Liver (tissue), 9 donors: Measurements from ENCODE around the gene PLEKHN1. TPM values are rescaled to one million over a fixed set of nuclear protein-coding genes. Genes with fewer than 3 reads are reported as not detected.

Experiments used
- DNase-seq: peaks from one replicate; pipeline ENCODE4 v3.0.0-alpha.2; 2017; ENCODE audit warnings: low spot score
- H3K27ac ChIP-seq, 2 donors: one replicate each; pipeline ENCODE4 v1.7.0; 2013; ENCODE audit warnings: inconsistent platforms in 2 of 2, low read length in 2 of 2, control low read depth in 1 of 2, low read depth in 1 of 2, mild to moderate bottlenecking in 1 of 2
- H3K27me3 ChIP-seq, 4 donors: one replicate each; pipeline versions ENCODE4 v1.6.1 to v1.7.0; 2013; ENCODE audit warnings: low read length in 3 of 4, inconsistent platforms in 1 of 4, mild to moderate bottlenecking in 1 of 4, moderate library complexity in 1 of 4; ENCODE audit not compliant: control insufficient read depth in 4 of 4, insufficient read depth in 4 of 4
- H3K36me3 ChIP-seq, 4 donors: one replicate each; pipeline versions ENCODE4 v1.6.1 to v1.7.0; 2013; ENCODE audit warnings: low read length in 3 of 4, mild to moderate bottlenecking in 3 of 4, low read depth in 1 of 4, moderate library complexity in 1 of 4; ENCODE audit not compliant: control insufficient read depth in 4 of 4, insufficient read depth in 3 of 4
- H3K4me1 ChIP-seq, 4 donors: one replicate each; pipeline versions ENCODE4 v1.6.1 to v1.7.0; 2013; ENCODE audit warnings: low read length in 3 of 4, mild to moderate bottlenecking in 3 of 4, moderate library complexity in 1 of 4; ENCODE audit not compliant: control insufficient read depth in 4 of 4, insufficient read depth in 4 of 4
- H3K4me3 ChIP-seq, 3 donors: one replicate each; pipeline versions ENCODE4 v1.6.1 to v1.7.0; 2013; ENCODE audit warnings: low read length in 3 of 3, control low read depth in 1 of 3, low read depth in 1 of 3, mild to moderate bottlenecking in 1 of 3
- H3K9ac ChIP-seq, 2 donors: one replicate each; pipeline ENCODE4 v1.7.0; 2013; ENCODE audit warnings: low read length in 2 of 2, mild to moderate bottlenecking in 2 of 2, moderate library complexity in 2 of 2, control low read depth in 1 of 2, low read depth in 1 of 2
- H3K9me3 ChIP-seq, 4 donors: one replicate each; pipeline versions ENCODE4 v1.6.1 to v1.7.0; 2013; ENCODE audit warnings: low read length in 3 of 4; ENCODE audit not compliant: control insufficient read depth in 4 of 4
- FOXA2 ChIP-seq: IDR thresholded peaks from 2 replicates; pipeline ENCODE4 v1.6.1; 2016; ENCODE audit warnings: antibody characterized with exemption
- GABPA ChIP-seq, 2 donors: IDR thresholded peaks in 1 of 2; conservative IDR thresholded peaks in 1 of 2; 2 replicates each; pipeline ENCODE4 v1.6.1; 2016; ENCODE audit warnings: antibody characterized with exemption in 2 of 2, mild to moderate bottlenecking in 1 of 2, moderate library complexity in 1 of 2
- HNF4A ChIP-seq, 2 donors: conservative IDR thresholded peaks; 2 replicates each; pipeline ENCODE4 v1.6.1; 2016; ENCODE audit warnings: antibody characterized with exemption in 2 of 2, mild to moderate bottlenecking in 2 of 2
- HNF4G ChIP-seq: IDR thresholded peaks from 2 replicates; pipeline ENCODE4 v1.6.1; 2016; ENCODE audit warnings: antibody characterized with exemption
- JUND ChIP-seq, 2 donors: IDR thresholded peaks; 2 replicates each; pipeline ENCODE4 v1.6.1; 2016; ENCODE audit warnings: antibody characterized with exemption in 2 of 2
- NR2F2 ChIP-seq: IDR thresholded peaks from 2 replicates; pipeline ENCODE4 v1.6.1; 2016; ENCODE audit warnings: antibody characterized with exemption
- RAD21 ChIP-seq, 2 donors: IDR thresholded peaks; 2 replicates each; pipeline ENCODE4 v1.6.1; 2016; ENCODE audit warnings: antibody characterized with exemption in 2 of 2, mild to moderate bottlenecking in 2 of 2
- RXRA ChIP-seq, 2 donors: IDR thresholded peaks; 2 replicates each; pipeline ENCODE4 v1.6.1; 2017 to 2018; ENCODE audit warnings: antibody characterized with exemption in 2 of 2, mild to moderate bottlenecking in 1 of 2
- SP1 ChIP-seq: IDR thresholded peaks from 2 replicates; pipeline ENCODE4 v1.6.1; 2018; ENCODE audit warnings: antibody characterized with exemption, mild to moderate bottlenecking
- TAF1 ChIP-seq: conservative IDR thresholded peaks from 2 replicates; pipeline ENCODE4 v1.6.1; 2016; ENCODE audit warnings: antibody characterized with exemption, mild to moderate bottlenecking
- YY1 ChIP-seq: IDR thresholded peaks from 2 replicates; pipeline ENCODE4 v1.6.1; 2016; ENCODE audit warnings: antibody characterized with exemption, mild to moderate bottlenecking
- WGBS: extraction: QIAGEN DNeasy Blood & Tissue Kit; methylation state at CpG from one replicate; pipeline ENCODE4 v1.1.7; 2013; 5-methylcytosine and 5-hydroxymethylcytosine counted together
- polyA plus RNA-seq, 2 donors: library from polyadenylated mRNA; stranded (reverse) in 1 of 2; unstranded in 1 of 2; fragments of 200-250 nt in 1 of 2; fragments of >200 nt in 1 of 2; fragmentation: Nextera tagmentation in 1 of 2; extraction: Ambion mirVana in 1 of 2; gene quantifications; one replicate each; pipeline versions ENCODE4 v1.2.1 to v1.2.3, GENCODE V29; 2013 to 2015
- total RNA-seq, 2 donors: library from RNA; depleted of rRNA; stranded (reverse); fragments of >200 nt; gene quantifications; one replicate each; pipeline ENCODE4 v1.2.3, GENCODE V29; 2014
- TF ChIP-seq, protein P1 (sequence below): IDR thresholded peaks from 2 replicates; pipeline ENCODE4 v1.6.1; 2016; ENCODE audit warnings: antibody characterized with exemption
- TF ChIP-seq, protein P2 (sequence below): fragments of 150-350 bp; IDR thresholded peaks from 2 replicates; pipeline ENCODE4 v1.5.1; 2017; ENCODE audit warnings: improper control_type of control experiment, low read depth, low read length; ENCODE audit not compliant: missing input control
- TF ChIP-seq, protein P3 (sequence below): IDR thresholded peaks from 2 replicates; pipeline ENCODE4 v1.6.1; 2016; ENCODE audit warnings: antibody characterized with exemption, mild to moderate bottlenecking
- TF ChIP-seq, protein P4 (sequence below): IDR thresholded peaks from 2 replicates; pipeline ENCODE4 v1.6.1; 2016; ENCODE audit warnings: antibody characterized with exemption
- TF ChIP-seq, protein P5 (sequence below): IDR thresholded peaks from 2 replicates; pipeline ENCODE4 v1.6.1; 2016; ENCODE audit warnings: antibody characterized with exemption
- donor health status: healthy.
- donor health status: healthy.
- donor health status: healthy.
- donor health status: healthy.
- donor health status: healthy.

The PLEKHN1 gene
- total and polyA plus RNA-seq, 4 donors: 0.17 to 0.18 TPM; not detected in 2

DNA sequence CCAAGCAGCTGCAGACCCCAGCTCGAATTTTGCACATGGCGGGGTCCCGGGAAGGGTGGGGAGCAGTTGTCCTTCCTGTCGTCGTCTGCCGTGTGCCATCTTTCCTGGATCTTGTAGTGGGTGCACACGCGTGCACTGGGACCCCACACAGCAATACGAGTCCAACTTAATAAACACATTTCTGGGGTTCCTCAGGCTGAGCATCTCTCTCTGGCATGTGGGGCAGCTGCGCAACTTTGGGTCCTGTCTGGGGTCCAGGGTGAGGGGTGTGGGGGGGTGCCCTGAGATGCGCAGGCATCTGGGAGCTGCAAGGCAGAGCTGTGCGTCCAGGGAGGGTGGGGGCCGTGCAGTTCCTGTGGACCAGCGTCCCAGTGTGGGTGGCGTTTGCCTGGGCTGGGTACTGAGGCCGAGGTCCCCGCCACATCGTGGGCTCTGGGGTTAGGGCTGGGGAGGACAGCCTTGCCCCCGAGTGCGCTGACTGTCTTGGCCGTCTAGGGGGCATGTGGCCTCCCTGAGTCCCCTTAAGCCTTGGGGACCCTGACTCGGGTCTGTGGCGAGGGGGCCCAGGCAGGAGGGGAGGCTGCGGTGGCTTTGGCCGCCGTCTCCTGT, 652 bp upstream of the PLEKHN1 start:
- Histone ChIP-seq H3K9ac (no peak overlapping the region), H3K27me3 (peaks cover 0 to 5% (median 1%) of the 10 kb centered on the region in 4 donors), H3K4me3 (no peak overlapping the region), H3K27ac (no peak overlapping the region), H3K36me3 (peaks cover 0 to 6% (median 0%) of the 10 kb centered on the region in 4 donors), H3K9me3 (no peaks in the 10 kb centered on the region), H3K4me1 (peaks cover 3 to 22% (median 15%) of the 10 kb centered on the region in 4 donors)
- 88% methylated on average over 26 of the region's 26 CpGs for WGBS
- no peak for DNase-seq
- TF ChIP-seq, protein P1, sequence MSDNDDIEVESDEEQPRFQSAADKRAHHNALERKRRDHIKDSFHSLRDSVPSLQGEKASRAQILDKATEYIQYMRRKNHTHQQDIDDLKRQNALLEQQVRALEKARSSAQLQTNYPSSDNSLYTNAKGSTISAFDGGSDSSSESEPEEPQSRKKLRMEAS: no peak
- TF ChIP-seq SP1: no peak
- TF ChIP-seq, protein P2, sequence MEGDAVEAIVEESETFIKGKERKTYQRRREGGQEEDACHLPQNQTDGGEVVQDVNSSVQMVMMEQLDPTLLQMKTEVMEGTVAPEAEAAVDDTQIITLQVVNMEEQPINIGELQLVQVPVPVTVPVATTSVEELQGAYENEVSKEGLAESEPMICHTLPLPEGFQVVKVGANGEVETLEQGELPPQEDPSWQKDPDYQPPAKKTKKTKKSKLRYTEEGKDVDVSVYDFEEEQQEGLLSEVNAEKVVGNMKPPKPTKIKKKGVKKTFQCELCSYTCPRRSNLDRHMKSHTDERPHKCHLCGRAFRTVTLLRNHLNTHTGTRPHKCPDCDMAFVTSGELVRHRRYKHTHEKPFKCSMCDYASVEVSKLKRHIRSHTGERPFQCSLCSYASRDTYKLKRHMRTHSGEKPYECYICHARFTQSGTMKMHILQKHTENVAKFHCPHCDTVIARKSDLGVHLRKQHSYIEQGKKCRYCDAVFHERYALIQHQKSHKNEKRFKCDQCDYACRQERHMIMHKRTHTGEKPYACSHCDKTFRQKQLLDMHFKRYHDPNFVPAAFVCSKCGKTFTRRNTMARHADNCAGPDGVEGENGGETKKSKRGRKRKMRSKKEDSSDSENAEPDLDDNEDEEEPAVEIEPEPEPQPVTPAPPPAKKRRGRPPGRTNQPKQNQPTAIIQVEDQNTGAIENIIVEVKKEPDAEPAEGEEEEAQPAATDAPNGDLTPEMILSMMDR: no peak
- TF ChIP-seq GABPA (IDR thresholded peaks at IDR 0.05 in 1 of 2, conservative IDR thresholded peaks at IDR 0.05 in 1 of 2): no peak
- no peak for TF ChIP-seq FOXA2
- no peak for TF ChIP-seq YY1
- TF ChIP-seq TAF1: no peak
- TF ChIP-seq JUND (IDR thresholded peaks at IDR 0.05): no peak
- TF ChIP-seq, protein P3, sequence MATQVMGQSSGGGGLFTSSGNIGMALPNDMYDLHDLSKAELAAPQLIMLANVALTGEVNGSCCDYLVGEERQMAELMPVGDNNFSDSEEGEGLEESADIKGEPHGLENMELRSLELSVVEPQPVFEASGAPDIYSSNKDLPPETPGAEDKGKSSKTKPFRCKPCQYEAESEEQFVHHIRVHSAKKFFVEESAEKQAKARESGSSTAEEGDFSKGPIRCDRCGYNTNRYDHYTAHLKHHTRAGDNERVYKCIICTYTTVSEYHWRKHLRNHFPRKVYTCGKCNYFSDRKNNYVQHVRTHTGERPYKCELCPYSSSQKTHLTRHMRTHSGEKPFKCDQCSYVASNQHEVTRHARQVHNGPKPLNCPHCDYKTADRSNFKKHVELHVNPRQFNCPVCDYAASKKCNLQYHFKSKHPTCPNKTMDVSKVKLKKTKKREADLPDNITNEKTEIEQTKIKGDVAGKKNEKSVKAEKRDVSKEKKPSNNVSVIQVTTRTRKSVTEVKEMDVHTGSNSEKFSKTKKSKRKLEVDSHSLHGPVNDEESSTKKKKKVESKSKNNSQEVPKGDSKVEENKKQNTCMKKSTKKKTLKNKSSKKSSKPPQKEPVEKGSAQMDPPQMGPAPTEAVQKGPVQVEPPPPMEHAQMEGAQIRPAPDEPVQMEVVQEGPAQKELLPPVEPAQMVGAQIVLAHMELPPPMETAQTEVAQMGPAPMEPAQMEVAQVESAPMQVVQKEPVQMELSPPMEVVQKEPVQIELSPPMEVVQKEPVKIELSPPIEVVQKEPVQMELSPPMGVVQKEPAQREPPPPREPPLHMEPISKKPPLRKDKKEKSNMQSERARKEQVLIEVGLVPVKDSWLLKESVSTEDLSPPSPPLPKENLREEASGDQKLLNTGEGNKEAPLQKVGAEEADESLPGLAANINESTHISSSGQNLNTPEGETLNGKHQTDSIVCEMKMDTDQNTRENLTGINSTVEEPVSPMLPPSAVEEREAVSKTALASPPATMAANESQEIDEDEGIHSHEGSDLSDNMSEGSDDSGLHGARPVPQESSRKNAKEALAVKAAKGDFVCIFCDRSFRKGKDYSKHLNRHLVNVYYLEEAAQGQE: no peak
- TF ChIP-seq, protein P4, sequence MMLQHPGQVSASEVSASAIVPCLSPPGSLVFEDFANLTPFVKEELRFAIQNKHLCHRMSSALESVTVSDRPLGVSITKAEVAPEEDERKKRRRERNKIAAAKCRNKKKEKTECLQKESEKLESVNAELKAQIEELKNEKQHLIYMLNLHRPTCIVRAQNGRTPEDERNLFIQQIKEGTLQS: no peak
- TF ChIP-seq HNF4G: no peak
- TF ChIP-seq, protein P5, sequence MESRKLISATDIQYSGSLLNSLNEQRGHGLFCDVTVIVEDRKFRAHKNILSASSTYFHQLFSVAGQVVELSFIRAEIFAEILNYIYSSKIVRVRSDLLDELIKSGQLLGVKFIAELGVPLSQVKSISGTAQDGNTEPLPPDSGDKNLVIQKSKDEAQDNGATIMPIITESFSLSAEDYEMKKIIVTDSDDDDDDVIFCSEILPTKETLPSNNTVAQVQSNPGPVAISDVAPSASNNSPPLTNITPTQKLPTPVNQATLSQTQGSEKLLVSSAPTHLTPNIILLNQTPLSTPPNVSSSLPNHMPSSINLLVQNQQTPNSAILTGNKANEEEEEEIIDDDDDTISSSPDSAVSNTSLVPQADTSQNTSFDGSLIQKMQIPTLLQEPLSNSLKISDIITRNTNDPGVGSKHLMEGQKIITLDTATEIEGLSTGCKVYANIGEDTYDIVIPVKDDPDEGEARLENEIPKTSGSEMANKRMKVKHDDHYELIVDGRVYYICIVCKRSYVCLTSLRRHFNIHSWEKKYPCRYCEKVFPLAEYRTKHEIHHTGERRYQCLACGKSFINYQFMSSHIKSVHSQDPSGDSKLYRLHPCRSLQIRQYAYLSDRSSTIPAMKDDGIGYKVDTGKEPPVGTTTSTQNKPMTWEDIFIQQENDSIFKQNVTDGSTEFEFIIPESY: no peak
- no peak for TF ChIP-seq RAD21 (IDR thresholded peaks at IDR 0.05)
- no peak for TF ChIP-seq HNF4A (conservative IDR thresholded peaks at IDR 0.05)
- TF ChIP-seq NR2F2: no peak
- TF ChIP-seq RXRA (IDR thresholded peaks at IDR 0.05): no peak
